ENCODE data around the gene DESI2.
"Not testable (repeated sequence)": the region's sequence is repeated elsewhere in the genome, so short reads cannot be mapped to it uniquely, and the experiment has no call there.

The DESI2 gene

DNA sequence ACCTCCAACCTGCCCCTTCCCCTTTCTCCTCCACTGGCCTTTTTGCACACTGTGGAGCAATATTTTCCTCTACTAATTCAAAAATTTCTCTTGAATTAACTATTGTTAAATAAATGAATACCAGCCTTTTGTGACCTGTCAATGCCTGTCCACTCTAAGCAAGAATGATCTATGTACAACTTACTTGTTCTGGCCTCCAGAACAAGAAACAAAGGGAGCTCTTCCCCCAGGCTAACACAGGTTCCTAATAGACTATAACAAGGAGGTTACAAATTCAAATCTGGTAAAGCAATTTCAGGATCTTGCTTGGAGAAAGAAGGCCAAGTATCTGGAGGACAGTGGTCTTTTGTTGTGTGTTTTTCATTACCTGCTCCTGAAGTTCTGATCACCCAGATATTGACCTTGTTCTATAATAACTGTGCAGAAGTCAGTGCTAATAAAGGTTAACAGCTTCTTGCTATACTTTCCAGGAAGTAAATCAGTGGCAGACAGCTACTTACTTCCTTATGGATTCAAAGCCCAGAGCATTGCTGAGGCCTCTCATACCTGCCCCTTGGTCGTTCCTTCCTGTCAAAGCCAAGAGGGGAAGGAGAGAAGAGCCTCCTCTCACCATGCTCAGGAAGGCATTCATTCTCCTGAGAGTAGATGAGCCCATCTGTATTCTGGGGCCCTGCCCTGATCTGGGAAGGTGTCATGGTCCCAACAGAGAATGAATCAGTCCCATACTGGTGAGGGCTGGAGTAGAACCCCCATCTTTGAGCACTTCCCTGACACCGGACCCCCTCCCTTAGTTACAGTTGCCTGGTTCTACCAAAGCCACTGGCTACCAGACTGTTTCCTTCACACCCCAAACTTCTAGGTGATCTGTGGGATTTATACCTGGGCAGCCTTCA is 56.8 kb downstream of the DESI2 start:
- no peak for DNase-seq

DNA sequence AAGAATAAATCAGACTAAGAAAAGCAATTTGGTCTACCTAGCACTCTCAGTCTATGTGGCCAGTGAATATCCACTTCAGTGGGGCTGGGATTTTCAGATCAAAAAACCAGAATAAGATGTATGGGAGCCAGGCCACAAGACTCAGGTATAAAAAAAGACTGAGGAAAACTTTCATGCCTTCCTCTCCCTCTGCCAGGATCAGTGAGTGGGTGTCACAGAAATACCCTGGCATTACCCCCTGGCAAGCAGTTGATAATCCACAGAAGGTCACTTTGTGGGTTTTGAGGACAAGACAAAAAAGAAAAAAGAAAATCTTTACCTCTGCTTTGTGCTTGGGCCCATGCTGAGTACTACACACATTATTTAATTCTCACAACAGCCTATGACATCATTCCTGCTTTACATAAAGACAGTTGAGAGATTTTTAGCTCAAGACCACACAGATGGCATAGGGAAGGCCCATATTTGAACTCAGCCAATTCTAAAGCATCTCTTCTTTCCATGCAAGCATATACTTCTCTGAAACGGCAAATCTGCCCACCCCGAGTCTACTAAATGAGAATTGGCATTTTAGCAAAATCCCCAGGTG is 57.6 kb downstream of the DESI2 start:
- DNase-seq = no peak

DNA sequence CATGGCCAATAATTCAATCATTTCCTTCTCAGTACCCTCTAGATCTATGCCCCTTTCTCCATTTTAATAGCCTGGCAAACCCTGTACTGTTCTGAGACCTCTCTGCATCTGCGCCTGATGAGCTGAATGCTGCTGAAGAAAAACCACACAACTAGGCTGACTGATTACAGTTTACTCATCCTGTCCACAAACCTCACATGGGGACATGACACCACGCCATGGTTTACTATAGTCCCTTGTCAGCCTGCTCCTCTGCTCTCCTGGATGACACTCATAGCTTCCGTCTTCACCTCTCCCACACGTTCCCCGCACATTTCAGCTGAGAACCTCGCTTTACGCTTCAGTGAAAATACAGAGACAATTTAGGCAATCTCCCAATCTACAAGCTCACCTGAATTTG is 59.7 kb downstream of the DESI2 start:
- DNase-seq = no peak

DNA sequence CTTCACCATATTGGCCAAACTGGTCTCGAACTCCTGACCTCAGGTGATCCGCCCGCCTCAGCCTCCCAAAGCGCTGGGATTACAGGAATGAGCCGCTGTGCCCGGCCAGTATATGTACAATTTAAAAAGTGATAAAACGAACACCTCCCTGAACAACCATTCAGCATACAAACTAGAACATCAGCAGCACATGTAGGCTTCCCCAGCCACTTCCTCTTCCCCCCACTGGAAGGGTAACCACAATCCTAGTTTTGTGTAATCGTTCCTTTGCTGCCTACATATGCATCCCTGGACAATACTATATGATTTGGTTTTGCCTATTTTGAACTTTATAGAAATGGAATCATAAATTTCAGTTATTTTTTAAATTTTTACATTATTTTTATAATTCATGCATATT is 60.4 kb downstream of the DESI2 start:
- DNase-seq = peak; percentile 11

DNA sequence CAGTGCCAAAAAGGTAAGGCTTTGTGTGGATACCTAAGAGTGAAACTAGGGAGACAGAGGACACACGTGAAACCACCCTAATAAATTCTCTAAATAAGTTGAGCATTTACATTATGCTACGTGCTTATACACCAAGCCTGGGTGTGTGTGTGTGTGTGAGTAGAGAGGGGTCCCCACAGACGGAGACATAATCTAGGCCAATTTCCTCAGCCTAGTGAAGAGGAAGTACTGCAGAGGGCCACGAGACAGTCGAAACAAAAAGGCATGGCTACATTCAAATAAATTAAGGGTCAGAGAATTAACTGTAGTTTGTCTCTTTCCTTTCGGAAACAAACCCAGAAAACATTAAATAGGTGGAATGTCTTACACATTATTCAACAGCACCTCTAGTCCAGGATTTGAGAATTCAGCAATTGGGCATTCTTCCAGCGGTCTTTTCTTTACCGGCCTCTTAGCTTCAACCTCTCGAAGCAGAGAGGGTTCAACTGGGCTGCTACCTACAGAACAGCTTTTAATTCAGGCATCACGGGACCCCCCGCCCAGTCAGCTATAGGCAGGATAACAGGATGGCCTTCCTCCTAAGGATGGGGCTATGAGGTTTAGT is 75.0 kb downstream of the DESI2 start:
- DNase-seq = no peak

DNA sequence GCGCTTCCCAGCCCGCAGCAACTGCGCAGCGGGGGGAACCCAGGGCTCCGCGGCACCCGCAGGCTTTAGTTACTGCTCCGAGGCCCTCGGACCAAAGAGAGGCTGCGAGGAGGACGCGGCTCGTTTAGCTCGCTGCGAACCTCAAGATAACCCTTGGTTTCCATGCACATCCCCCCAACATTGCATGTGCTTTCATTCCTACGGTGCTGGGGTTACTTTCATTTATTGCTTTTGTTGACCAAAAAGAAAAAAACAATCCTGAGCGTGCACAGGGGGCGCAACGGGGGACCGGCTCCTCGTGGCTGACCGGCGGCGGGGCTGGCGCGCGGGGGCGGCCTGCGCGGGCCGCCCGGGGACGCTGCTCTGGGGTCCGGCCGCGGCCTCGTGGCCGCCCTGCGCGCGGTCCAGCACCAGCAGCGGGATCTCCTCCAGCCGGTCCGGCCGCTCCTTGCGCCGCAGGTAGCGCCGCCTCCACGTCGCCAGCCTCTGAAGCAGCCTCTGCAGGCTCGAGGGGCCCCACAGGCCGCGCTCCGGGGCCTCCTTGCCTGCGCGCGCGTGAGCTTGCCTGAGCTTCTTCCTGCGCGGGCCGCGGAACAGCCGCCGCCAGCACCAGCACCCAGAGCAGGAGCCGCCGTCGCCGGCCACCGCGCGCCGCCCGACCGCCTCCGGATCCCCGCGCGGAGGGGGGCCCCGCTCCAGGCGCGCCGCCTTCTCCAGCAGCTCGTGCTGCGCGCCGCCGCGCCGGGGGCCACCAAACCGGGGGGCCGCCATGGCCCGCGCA is 77.4 kb downstream of the DESI2 start:
- peak; percentile 11 for DNase-seq

DNA sequence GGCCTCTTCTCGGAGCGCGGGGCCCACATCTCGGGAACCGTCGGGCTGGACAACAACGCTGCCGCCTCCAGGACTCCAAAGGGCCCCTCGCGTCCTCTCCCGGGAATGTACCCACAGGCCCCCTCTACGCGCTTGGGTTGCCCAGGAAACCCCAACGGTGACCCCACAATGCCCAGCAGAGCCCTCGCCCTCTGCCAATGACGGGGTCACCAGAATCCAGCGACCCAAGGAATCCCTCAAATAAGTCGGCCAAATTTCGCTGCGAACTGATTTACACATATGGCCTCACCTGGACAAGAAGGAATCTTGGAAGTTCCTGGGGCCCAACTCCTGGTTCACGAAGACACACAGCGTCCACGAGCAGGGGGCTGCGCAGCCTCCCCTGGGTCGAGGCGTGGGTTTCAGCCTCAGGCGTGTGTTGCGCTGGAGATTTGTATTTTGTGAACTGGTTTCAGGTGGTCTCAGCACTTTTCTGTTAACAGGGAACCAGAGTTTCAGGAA is 78.1 kb downstream of the DESI2 start:
- no peak for DNase-seq

DNA sequence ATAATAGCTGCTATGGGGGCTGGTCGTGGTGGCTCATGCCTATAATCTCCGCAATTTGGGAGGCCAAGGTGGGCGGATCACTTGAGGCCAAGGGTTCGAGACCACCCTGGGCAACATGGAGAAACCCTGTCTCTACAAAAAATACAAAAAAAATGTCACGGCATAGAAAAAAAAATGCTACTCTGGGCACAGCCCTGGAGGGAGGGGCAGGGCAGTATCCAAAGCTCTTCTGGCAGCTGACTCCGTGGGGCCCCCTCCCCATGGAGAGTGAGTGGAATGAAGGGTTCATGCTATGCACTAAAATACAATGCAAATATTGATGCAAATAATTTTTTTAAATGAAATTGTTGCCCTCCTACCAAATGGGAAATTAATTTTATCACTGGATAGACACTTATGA is 78.7 kb downstream of the DESI2 start:
- DNase-seq = no peak

DNA sequence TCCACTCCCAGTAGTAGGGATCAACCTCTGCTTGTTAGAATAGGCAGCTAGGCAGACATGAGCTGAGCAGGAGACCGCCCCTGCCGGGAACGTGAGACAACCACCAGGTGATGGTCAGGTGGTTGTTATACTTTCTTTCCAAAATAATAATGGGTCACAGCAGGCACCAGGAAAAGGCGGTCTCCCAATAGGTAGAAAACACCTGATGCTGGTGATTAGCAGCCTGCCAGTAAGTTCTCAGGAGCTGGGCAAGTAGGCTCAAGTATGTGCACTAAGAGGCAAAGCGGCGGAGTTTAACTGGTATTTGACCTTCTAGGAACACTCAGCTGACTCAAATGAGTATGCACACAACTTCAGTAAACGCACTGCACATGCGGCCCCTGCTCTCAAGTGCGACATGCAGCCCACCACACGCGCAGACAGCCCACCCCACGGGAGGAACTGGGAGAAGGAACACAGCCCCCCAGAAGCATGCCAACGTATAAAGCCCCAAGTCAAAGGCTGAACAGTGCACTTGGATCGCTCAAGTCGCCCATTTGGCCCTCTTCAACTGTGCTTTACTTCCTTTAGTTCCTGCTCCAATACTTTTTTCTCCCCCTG is 80.0 kb downstream of the DESI2 start:
- no peak for DNase-seq

DNA sequence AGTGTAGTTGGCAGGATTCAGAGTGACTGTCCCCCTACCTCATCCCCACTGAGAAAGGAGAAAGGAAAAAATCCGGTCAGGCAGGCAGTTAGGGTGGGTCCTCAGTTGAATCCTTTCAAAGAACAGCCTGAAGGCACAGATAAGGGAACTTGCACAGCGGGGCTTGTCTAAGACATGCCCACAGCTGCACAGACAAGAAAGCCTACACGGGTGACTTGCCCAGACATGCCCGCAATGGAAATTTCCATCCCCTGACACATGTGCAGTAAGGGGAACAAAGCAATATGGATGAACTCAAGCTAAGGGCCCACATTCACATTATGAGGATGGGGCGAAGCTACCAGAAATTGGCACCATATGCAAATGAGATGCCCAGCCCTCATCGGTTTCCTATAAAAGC is 82.5 kb downstream of the DESI2 start:
- no peak for DNase-seq

DNA sequence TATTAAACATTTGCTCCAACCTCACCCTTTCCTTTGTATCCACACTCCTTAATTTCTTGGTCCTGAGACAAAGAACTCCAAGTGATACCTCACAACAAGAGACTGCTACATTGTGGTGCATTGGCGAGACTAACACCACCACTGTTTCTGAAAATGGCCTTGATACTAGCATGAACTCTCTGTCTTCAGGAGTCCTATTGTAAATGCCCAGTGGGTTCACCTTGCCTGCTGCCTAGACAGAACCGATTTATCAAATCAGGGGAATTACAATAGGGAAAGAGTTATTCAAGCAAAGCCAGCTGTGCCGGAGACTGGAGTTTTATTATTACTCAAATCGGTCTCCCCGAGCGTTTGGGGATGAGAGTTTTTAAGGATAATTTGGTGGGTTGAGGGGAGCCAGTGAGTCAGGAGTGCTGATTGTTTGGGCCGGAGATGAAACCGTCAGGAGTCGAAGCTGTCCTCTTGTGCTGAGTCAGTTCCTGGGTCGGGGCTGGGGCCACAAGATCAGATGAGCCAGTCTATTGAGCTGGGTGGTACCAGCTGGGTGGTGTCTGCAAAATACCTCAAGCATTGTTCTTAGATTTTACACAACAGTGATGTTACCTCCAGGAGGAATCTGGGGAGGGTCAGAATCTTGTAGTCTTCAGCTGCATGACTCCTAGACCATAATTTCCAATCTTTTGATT is 83.1 kb downstream of the DESI2 start:
- DNase-seq = no peak

DNA sequence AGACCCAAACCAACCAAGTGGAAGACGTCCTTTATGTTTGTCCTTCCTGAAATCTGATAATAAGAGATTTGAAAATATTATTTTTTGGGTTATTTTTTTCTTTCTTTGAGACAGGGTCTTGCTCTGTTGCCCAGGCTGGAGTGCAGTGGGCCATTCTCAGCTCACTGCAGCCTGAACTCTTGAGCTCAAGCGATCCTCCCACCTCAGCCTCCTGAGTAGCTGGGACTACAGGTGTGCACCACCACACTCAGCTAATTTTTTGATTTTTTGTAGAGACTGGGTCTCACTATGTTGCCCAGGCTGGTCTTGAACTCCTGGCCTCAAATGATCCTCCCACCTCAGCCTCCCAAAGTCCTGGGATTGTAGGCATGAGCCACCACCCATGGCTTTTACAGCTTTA is 86.2 kb downstream of the DESI2 start:
- DNase-seq = not testable (repeated sequence)

DNA sequence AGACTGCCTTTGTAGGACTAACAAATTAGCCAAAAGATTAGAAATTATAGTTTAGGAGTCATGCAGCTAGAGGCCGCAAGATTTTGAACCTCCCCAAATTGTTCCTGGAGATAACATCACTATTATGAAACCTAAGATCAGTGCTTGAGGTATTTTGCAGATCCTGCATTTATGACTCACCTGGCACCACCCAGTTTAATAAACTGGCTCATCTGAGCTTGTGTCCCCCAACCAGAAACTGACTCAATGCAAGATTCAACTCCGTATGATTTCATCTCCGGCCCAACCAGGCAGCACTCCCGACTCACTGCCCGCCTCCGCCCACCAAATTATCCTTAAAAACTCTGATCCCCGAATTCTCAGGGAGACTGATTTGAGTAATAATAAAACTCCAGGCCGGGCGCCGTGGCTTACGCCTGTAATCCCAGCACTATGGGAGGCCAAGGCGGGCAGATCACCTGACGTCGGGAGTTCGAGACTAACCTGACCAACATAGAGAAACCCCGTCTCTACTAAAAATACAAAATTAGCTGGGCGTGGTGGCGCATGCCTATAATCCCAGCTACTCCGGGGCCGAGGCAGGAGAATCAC is 87.2 kb downstream of the DESI2 start:
- not testable (repeated sequence) for DNase-seq

DNA sequence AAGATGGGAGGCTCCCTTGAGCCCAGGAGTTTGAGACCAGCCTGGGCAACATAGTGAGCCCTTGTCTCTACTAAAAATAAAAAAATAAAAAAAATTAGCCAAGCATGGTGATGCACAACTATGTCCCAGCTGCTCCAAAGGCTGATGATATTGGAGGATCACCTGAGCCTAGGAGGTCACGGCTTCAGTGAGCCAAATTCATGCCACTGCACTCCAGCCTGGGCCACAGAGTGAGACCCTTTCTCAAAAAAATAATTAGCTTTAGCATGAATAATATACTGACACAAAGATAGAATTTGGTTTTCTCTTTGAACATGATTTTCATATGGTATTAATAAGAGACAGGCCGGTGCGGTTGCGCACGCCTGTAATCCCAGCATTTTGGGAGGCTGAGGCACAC is 88.8 kb downstream of the DESI2 start:
- no peak for DNase-seq

DNA sequence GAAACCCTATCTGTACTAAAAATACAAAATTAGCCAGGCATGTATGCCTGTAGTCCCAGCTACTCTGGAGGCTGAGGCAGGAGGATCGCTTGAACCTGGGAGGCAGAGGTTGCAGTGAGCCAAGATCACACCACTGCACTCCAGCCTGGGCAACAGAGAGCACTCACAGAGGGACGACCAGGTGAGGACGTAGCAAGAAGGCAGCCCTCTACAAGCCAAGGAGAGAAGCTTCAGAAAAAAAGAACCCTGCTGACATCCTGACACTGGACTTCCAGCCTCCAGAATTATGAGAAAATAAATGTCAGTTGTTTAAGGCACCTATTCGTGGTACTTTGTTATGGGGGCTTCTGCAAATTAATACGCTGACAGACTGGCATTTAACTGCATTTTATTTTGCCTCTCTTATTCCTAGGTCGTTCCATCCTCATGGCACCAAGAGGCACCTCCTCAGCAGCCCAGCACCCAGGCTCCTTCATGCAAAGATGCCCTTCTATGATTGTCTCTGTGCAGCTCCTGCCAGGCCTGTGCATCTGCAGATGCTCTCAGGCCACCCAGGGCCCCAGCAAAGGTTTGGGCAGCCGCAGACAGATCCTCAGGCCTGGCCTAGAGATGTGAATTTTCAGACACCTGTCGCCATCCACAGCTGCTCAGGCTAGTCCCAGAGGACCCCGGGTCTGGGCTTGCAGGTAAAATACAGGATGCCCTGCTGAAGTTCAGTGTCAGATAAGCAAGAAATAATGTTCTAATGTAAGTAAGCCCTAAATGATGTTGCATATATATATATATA is 96.5 kb downstream of the DESI2 start:
- no peak for DNase-seq

DNA sequence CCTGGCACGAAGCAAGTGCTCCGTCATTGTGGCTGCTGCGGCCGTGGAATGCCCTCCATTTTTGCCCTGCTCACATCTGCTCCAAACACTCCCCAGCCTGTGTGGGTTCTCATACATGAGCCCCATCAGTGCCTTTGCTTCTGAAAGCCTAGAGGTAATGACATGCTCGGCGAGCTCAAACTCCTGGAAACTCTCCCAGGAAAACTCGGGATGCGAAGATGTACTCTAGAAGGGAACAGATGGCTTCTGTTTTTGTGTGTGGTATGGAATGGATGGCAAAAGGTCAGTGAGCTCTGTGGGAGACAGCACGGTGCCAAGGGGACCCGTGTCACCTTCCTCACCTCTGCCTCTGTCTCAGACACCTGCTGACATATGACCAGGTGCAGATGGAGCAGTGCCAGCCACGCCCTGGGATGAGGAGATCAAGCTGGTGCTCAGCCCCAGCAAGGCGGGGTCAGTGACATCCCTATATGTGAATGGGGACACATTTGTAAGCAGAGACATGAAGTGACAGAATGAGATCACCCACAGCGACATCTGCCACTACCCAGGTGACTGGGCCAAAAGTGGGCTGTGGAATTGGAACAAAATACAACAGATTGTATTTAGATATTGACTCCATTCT is 98.5 kb downstream of the DESI2 start:
- DNase-seq = no peak

DNA sequence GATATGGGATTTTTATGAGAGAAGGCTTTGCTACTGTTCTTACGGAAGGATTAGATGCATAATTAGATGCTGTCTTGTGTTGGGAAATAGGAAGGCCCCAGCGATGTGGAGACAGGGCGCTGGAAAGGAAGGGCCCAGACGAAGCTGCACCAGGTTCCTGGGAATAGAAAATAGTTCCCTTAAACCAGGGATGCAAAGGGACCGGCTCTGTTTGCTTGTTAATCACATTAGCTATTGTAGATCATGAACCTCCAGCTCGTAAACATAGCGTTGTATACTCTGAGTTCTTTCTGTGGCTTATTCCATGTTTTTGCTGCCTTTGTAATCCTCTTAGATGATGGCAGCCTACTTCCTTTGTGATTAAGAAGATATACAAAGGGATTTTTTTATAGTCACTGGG is 102.7 kb downstream of the DESI2 start:
- no peak for DNase-seq

DNA sequence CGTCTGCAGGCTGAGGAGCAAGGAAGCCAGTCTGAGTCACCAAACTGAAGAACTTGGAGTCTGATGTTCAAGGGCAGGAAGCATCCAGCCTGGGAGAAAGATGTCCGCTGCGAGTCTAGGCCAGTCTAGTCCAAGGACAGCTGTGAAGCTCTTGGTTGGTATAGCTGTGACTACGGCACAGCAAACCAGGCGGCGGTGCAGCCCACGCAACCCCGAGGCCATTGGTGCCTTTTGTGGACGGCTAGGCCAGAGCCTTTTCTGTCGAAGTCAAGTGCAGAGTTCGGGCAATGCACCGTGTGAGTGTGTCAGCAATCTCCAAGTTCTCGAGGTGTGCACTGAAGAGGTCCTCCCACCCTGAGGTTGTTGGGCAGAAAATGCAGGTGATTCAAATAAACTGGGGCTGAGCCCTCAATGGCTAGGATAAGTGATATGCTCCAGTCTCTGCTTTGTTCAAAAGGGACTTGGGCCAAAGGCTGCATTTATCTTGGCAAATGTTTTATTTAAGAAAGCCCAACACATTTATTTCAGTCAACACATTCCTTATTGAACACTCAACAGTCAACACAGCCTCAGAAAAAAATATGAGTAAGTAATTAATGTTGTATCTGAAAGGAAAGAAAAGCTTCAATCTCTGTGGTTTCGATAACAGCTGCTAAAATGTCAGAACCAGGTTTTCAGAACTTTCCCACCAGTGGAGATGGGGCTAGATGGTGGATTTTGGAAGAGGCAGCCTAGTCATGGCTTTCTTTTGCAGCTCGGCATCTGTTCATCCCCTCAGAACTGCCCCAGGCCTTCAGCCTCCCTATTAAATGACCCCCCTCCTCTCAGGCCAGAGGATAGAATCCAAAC is 104.4 kb downstream of the DESI2 start:
- no peak for DNase-seq

Data from inflammatory macrophage treated with lipopolysaccharide for 4 hours (primary cell).